ENCODE data around the gene SGMS2. TPM values are rescaled to one million over a fixed set of nuclear protein-coding genes. Genes with fewer than 3 reads are reported as not detected.
A peak's percentile ranks its signal among the peaks of the same experiment; 100 is the strongest.

The SGMS2 gene
- total and polyA plus RNA-seq, 2 of the 4 experiments (the other 2 are of a cell fraction) = 13.4 to 37.5 TPM

GRCh38 chr4:107950746-107951540 is 126.2 kb downstream of the SGMS2 start:
- Histone ChIP-seq H3K4me3 (ENCODE audit: insufficient read depth, low read depth, low read length) (no peak overlapping the region), H3K56ac (ENCODE audit: extremely low read depth, insufficient read depth, low read length) (no peak overlapping the region), H2BK15ac (ENCODE audit: low read depth, low read length) (0 out of 3 replicates have a peak overlapping the region, but pooled peaks have one; percentile 30), H3K4ac (ENCODE audit: low read depth, low read length) (peak overlapping the region; percentile 62), H2AK9ac (replicated peaks; ENCODE audit: low read depth, low read length, poor library complexity) (peak overlapping the region; percentile 67), H3K27me3 (ENCODE audit: control insufficient read depth, insufficient read depth, low read length) (no peaks in the 10 kb centered on the region), H3K23ac (ENCODE audit: low read depth, low read length) (no peak overlapping the region), H2BK120ac (ENCODE audit: low read depth, low read length) (peak overlapping the region; percentile 23; the same call in 1 of the 2 replicates), H4K8ac (ENCODE audit: low read depth in 2 of 2, low read length in 2 of 2) (peak overlapping the region in 1 of 2 experiments; percentile 75; a peak in 1 of 4 replicates), H4K5ac (ENCODE audit: low read depth, low read length) (no peak overlapping the region; the same call in 1 of the 2 replicates), H3K9me3 (ENCODE audit: control insufficient read depth, insufficient read depth, low read length) (no peaks in the 10 kb centered on the region), H3K4me2 (ENCODE audit: low read depth, low read length) (peak overlapping the region; percentile 63), H3K4me1 (ENCODE audit: control insufficient read depth, insufficient read depth, low read length) (peaks cover 8% of the 10 kb centered on the region), H3K27ac (ENCODE audit: insufficient read depth, low read length) (peak overlapping the region; percentile 33; the same call in 1 of the 2 replicates), H2AK5ac (ENCODE audit: low read depth, low read length) (peak overlapping the region; percentile 52; the same call in 1 of the 2 replicates), H4K91ac (ENCODE audit: insufficient read depth, low read depth, low read length) (no peak overlapping the region), H3K79me1 (ENCODE audit: low read depth in 1 of 2, low read length in 2 of 2) (no peaks in the 10 kb centered on the region; a peak in 1 of 4 replicates), H3K9me1 (ENCODE audit: insufficient read depth, low read length) (peaks cover 5% of the 10 kb centered on the region), H3K18ac (ENCODE audit: low read depth, low read length) (peak overlapping the region; percentile 51; the same call in 1 of the 2 replicates), H4K20me1 (ENCODE audit: insufficient read depth, low read length) (no peaks in the 10 kb centered on the region), H3K9ac (ENCODE audit: low read depth, low read length) (no peak overlapping the region), H2AFZ (replicated peaks; ENCODE audit: low read length, poor library complexity) (no peak overlapping the region), H2BK5ac (ENCODE audit: low read depth, low read length, poor library complexity, severe bottlenecking) (peak overlapping the region; percentile 75), H3K36me3 (ENCODE audit: control insufficient read depth, insufficient read depth, low read length) (peaks cover 5% of the 10 kb centered on the region), H2BK20ac (ENCODE audit: low read depth, low read length) (peak overlapping the region; percentile 59; the same call in 1 of the 2 replicates), H3K14ac (replicated peaks; ENCODE audit: low read depth, low read length) (no peak overlapping the region)
- DNase-seq (peak; percentile 16), ATAC-seq (ENCODE audit: low read depth) (peak; percentile 50)
- dilution Hi-C loops (cut with HindIII; ENCODE audit: low sequenced_read_pairs, unreplicated experiment) (no loop called here), intact Hi-C loops (cut with micrococcal nuclease) (no loop called here), in situ Hi-C loops (cut with MboI; ENCODE audit: low sequenced_read_pairs) (no loop called here)
- ChIA-PET POLR2A (ENCODE audit: unreplicated experiment) (no interaction called here), CTCF (no interaction called here)
- no TSS peak for BruUV-seq (replicated peaks)
- WGBS, 2 experiments (ENCODE audit: extremely low coverage in 2 of 2, insufficient read length in 1 of 2) = 100% methylated on average over 1 of the region's 2 CpGs; no CpG with 5 or more reads in 1 of the 2 experiments
- TF ChIP-seq CHD1 (IDR thresholded peaks at IDR 0.05; ENCODE audit: low read depth, low read length) (no peak), MXI1 (IDR thresholded peaks at IDR 0.05; ENCODE audit: borderline replicate concordance, low read depth, low read length) (no peak), MAZ (IDR thresholded peaks at IDR 0.05; ENCODE audit: borderline replicate concordance, low read depth, low read length) (no peak), CTCF (conservative IDR thresholded peaks at IDR 0.05; ENCODE audit: low read depth, low read length) (no peak), MAFK (IDR thresholded peaks at IDR 0.05; ENCODE audit: low read depth, low read length) (no peak), RCOR1 (IDR thresholded peaks at IDR 0.05; ENCODE audit: insufficient replicate concordance, low read length) (no peak), BHLHE40 (IDR thresholded peaks at IDR 0.05; ENCODE audit: low read depth, low read length) (no peak), FOS (IDR thresholded peaks at IDR 0.05; ENCODE audit: low read depth, low read length) (no peak), RAD21 (IDR thresholded peaks at IDR 0.05; ENCODE audit: low read length) (no peak), USF2 (IDR thresholded peaks at IDR 0.05; ENCODE audit: low read depth, low read length) (no peak), NFE2L2 (IDR thresholded peaks at IDR 0.05; ENCODE audit: low read depth, low read length) (no peak), CEBPB (IDR thresholded peaks at IDR 0.05; ENCODE audit: low read depth, low read length) (no peak), POLR2A (IDR thresholded peaks at IDR 0.05; ENCODE audit: low read depth, low read length) (no peak)
- TF ChIP-seq, protein P1, sequence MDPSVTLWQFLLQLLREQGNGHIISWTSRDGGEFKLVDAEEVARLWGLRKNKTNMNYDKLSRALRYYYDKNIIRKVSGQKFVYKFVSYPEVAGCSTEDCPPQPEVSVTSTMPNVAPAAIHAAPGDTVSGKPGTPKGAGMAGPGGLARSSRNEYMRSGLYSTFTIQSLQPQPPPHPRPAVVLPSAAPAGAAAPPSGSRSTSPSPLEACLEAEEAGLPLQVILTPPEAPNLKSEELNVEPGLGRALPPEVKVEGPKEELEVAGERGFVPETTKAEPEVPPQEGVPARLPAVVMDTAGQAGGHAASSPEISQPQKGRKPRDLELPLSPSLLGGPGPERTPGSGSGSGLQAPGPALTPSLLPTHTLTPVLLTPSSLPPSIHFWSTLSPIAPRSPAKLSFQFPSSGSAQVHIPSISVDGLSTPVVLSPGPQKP (IDR thresholded peaks at IDR 0.05; ENCODE audit: borderline replicate concordance, low read depth, low read length) = no peak
